Astrocyte of the hippocampus (primary cell): Measurements from ENCODE around the gene NTSR2.

Source experiments
- DNase-seq: peaks from one replicate; pipeline ENCODE4 v3.0.0; 2011; ENCODE audit warnings: low read depth, low spot score

Gene NTSR2

DNA sequence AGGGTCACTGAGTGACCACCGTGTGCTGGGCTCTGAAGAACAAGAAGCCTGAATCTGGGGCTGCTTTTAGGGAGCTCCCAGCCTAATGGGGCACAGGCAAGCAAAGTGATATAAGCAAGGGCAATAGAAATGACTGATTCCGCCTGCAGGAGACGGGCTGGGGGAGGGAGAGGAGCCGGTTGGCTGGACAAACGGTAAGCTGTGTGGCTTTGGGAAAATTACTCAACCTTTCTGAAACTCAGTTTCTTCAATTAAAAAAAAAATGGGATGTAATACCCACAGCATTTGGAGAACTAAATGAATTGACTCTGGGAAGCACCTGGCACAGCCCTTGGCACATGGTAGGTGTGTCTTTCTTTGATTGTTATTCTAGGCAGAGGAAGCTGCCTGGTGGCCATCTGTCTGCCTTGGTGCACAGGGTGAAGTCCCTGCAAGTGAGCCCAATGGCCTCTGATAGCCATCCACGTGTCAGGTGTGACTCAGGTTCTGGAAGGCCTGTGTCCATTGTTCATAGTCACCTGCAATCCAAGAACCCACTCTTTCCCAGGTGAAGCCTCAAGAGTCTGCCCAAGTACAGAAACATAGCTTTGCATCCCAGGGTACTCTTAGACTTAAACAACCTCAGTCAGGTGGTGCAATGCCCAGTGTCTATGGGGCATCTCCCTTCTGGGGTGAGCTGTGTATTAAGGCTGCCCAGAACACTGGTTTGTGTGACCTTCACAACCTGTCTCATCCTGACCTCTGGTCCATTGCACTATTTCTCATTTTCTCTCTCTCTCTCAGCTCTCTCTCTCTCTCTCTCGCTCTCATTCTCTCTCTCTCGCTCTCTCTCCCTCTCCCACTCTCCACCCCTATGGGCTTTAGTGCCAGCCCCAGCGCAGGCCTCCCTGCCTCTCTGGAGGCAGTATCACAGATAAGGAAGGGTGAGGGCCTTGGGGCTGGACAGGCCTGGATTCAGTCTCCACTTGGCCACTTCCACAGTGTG is 30.0 kb upstream of the NTSR2 start:
- no peak for DNase-seq

DNA sequence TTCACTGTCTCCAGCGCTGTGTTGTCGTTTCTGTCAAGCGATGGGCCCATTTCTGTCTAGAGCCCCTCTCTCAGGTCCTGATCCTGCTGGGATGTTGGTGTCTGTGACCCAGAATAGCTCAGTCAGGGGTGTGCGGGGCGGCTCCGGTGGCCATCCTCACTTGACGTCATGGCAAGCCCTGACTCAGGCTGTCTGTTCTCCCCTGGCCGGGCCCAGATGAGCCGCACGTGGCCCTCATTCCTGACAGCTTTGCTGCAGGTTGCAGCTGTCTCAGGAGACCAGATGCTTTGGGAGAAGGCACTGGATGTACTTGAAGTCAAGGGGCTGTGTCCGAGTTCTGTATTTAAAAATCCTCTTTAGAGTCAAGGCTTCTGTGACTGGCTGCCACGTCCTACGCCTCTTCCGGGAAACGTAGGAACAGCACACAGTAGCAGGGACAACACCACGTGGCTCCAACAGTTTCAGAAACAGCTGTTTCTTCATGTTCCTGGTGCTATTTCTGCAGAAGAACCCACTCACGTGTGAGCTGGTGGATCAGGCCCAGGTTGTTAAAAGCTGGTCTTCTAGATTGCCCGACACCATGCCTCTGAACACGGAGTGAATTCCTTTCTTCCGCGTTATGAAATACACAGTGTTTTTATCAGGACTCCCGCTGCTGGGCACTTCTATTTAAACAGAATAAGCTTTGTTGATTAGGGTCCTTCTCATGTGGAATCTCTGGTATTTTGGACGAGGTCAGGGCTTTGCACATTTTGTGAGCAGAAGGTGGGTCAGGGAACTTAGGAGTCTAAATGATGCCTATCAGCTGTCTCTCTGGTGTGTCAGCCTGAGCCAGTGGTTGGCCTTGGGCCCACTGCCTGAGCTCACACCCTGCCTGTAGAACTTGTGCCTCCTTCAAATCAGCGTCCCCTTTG is 28.3 kb upstream of the NTSR2 start:
- peak; percentile 44 for DNase-seq

DNA sequence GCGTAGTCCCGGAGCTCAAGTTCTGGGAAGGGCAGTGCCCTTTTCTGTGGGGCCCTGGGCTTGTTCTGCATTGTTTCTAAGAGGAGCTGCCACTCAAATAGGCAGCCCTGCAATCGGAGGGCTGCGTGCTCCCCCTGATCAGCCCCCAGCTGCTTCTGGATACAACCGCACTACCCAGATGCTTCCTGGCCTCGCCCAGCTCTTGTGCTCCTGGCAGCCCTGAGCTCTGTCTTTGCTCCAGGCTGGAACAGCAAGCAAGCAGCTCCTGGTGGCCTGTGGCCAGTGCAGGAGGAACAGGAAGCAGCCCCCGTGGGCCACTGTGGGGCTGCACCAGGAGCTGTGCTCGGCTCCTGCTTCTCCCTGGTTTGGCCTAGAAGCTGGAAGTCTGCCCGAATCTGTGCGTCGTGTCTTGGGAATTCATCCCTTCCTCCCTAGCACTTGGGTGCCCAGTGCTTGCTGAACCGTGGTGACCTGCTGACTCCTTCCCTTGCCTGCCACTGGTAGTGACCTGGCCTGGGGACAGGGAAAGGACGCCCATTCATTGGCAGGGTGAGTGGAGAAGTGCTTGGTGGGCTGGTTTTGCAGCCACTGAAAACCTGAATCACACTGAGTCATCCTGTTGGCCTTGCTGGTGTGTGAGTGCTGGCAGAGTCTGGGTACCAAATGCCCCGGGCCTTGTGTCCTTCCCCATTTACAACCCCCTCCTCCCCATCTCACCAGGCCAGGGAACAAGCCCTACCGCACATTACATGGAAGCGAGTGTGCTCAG is 27.3 kb upstream of the NTSR2 start:
- DNase-seq = peak; percentile 78

DNA sequence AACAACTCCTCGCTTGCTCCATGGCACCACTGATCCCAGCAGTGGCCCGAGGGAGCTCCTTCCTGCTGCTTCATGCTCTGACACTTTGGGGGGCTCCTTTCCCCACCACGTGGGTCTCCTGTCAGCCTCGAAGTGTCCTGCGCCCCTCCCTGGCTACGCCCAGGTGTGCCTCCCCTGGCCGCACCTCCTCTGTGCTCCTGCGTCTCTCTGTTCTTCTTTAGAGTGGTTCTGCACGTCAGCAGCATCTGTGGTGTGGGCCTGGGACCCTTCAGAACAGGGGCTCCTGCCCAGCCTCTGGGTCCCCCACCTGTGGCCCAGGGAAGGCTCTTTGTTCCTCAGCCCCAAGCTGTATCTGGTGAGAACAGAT is 26.7 kb upstream of the NTSR2 start:
- DNase-seq = no peak

DNA sequence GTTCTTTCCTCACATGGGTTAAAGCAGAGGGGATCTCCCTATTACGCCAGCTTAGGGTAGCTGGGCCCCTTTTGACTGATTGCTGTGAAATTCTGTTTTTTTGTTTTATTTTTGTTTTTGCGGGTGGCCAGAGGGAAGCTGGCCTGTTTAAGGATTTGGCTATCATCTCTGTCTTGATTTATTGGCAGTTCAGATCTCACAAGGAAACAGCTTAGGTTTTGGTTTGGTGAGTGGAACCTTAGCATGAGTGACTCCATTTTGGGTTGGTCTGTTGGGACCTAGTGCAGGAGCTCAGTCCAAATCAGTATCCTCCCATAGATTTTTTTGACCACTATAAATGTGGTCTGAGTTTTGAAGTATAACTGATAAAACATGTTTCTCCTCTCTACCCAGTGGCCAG is 25.6 kb upstream of the NTSR2 start:
- DNase-seq = no peak

DNA sequence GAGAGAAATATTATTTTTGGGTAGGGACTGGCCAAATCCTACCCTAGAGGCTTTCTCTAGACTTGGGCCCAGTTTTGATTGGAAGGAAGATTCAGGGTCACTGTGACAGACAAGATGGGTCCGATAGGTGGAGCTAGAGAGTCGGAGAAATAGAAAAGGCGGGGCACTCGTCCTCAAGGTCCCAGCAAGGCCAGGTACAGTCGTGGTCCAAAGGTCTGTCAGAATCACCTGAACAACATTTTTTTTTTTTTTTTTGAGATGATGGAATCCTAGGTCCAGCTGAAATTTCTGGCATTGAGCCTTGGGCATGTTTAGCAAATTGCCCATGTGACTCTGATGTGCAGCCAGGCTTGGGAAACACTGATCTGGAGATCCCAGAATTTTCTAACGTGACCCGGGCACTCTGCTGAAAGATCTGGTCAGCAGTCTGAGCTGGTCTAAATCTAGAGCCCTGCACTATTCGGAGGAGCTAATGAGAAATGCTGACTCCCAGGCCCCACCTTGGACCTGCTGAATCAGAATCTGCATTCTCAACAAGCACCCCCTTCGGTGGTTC is 23.0 kb upstream of the NTSR2 start:
- peak; percentile 79 for DNase-seq

DNA sequence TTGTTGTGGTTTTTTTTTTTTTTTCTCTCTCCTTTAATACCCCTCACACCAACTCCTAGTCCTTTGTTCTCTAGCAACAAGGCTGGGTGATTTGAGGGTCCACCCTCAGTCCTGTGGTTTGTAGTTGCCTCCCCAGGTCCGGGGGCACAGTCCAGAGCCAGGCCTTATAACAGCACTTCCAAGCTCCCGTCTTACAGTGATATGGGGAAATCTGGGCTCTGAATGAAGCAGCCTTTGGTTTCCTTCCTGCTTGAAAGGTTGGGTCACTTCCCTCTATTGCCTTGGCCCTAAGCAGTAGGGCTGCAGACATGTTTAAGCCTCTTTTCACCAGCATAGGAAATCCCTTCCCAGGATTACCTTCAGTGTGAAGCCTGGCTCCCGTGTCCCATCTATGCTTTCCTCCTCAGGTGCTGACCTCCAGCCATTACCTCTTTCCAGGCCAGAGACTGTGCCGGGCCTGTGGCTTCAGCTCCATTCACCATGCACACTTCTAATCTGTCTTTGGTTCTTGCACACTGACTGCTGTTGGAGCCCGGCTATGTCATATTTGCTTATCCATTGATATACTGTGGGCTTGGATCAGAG is 21.2 kb upstream of the NTSR2 start:
- no peak for DNase-seq

DNA sequence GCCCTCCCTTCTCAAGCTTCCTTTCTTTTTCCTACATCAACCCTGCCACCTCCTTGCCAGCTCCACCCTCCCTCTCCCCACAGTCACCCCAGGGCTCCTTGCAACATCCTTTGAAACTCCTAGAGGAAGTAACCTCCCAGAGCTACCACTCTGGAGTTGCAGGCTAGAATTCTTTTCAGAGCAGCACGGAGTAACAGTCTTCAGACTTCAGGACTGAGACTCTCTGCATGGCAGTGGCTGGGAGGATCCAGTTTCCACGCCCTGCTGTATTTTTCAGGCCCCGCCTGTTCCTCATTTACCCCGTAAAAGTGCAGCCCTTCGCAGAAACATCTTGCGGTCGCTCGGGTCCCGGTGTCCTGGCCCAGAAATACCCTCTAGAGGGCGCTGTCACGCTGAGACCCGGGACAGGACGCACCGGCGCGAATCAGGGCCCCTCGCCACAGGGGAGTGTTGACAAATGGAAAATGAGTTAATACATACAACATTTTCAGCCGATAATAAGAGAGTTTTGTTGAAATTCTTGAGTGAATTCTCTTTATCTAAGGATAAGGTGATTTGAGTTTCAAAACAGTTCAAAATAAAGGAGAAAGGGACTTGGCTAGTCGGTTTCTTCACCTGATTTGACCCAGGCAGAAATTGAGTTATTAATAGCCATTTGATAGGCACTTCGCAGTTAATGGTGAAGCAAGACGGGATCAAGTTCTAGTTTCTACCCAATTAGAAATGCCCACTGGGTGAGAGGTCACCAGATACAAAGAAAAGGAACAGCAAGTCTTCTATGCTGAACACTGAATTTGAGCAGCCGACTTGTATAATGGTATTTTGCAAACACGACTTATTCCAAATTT is 18.5 kb upstream of the NTSR2 start:
- DNase-seq = peak; percentile 89

DNA sequence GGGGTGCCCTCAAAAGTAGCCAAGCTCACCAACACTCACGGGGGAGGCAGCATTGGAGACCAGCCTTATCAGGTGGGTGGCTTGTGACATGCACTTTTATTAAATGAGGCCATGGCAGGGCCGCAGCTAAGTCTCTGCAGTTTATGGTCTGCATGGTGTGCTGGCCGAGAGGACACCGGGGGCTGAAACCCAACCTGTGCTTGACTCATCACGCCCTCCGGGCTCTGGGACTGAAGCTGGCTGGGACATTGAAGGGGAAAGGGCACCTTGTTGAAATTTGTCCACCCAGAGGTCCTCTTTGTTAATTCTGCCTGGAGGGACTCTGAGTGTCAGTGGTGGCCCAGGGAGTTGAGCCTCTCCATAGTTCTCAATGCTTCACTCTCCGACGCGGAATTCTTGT is 17.7 kb upstream of the NTSR2 start:
- no peak for DNase-seq

DNA sequence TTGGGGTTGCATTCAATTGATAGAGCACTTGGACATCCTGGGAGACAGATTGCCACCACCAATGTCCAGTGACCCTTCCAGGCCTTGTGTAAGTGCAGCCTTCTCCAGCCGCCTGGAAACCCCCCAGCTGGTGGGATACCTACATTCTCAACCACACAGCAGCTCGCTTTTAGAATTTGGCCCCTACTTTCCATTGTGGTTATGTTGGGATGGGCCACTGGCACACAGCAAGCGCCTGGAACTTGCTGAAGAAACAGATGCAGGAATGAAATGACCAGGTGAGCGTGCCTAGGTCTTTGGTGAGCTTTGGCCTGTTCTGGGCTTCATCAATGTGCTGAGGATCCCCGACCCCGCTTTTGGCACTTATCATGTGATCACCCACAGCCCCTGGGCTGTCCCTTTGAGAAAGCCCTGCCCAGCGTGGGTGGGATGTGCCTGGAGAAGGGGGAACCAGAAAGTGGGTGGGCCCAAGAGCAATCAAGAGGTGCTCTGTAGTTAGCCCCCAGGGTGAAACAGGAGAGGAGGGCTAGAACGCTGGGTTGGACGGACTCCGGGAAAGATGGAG is 16.0 kb upstream of the NTSR2 start:
- no peak for DNase-seq

DNA sequence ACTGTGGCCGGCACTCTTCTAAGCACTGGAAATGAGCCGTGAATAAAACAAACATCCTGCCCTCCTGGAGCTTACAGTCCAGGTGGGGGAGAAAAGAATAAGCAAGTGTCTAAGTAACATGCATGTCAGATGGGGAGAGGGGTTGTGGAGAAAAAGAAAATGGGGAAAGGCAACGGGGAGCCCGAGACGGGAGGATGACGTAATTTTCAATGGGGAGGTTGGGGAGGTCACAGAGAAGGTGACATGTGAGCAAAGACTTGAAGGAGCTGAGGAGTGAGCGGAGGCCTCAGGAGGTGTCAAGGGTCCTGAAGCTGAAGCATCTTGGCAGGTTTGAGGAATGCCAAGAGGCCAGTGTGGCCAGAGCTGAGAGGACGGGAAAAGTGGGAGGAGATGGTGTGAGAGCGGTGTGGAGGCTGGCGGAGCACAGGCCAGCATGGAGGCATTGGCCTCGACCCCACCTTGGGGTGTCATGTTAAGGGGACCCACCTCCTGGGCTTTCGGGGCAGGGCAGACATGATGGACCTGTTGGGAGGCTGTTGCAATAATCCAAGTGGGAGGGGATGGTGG is 15.0 kb upstream of the NTSR2 start:
- DNase-seq = no peak

DNA sequence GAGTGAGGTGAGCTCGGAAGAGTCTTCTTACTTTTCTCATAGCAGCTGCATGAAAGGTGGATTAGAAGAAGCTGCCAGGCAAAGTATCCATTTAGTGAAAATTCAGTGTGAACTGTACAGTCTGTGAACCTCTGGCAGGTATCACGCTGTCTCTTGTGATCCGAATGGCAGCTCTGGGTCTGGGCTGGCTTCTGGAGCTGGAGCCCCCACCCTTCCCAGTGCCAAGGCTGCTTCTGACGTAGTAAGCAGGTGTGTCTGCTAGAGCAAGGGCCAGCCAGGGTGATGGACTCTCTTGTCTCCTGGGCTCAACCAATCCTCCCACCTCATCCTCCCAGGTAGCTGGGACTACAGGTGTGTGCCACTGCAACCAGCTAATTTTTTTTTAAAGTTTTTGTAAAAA is 14.0 kb upstream of the NTSR2 start:
- no peak for DNase-seq

DNA sequence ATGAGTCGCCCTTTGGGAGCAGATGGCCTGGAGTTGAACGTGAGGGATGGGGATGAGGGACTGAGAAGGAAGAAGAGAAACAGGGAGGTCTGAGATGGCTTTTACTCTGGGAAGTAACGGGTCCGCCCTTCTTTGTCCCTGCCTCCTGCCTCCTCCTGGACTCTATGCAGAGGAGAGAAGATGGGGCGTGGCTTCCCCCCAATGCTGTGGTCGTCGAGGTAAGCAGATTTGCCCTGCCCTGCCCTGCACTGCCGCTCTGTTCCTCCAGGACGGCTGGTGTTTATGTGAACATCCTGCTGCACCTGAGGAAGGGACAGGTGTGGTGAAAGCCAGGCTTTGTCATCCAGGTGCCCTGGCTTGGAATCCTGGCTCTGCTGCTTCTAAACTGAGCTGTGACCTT is 13.5 kb upstream of the NTSR2 start:
- no peak for DNase-seq

DNA sequence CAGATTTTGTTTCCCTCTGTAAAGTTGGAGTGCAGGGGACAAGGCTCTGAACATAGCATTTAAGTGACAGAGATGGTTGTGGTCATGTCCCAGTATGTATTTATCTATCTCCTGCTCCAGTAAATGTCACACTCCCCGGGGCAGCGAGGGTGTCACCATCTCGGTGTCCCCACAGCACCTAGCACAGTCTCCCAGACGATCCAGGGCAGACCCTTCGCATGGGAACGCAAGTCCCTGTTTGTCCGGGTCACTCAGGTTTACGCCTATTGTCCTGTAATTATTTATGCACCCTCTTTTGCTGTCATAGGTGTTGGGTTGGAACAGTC is 12.6 kb upstream of the NTSR2 start:
- DNase-seq = no peak

DNA sequence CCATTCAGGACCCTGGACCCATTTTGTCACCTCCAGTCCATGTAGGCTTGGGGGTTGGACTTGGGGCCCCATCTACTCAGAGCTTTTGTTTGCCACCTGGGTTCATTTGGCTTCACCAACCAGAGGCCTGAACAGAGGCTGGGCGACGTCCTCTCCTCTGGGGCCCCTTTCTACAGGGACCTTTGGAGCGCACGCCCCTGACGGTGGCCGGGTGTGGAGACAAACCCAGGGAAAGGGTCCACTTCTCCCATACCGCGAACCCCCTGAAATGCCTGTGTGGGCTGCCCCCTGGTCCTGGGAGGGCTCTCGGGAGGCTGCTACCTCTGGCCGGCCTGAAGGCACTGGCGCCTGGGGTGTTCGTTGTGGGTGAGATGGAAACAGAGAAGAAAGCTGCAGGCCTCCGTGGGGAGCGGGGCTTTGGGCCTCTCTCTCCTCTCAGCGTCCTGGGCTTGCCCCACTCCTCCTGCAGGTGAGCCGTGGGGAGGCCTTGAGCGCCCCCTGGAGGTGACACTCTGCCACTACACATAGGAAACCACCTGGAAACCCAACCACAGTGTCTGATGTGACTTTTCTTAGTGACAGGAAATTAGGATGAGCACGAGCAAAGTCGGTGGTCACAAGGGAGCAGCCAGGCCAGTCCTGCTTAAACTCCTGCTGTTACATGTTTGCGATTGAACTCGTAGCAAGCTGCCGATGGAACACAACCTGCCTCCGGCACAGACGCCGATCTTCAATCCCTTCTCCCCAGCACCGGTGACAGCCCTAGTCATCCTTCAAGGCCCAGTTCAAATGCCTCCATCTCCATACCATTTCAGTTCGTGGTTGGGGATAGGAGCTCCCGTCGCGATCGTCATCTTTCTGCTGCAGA is 12.0 kb upstream of the NTSR2 start:
- DNase-seq = peak; percentile 36

DNA sequence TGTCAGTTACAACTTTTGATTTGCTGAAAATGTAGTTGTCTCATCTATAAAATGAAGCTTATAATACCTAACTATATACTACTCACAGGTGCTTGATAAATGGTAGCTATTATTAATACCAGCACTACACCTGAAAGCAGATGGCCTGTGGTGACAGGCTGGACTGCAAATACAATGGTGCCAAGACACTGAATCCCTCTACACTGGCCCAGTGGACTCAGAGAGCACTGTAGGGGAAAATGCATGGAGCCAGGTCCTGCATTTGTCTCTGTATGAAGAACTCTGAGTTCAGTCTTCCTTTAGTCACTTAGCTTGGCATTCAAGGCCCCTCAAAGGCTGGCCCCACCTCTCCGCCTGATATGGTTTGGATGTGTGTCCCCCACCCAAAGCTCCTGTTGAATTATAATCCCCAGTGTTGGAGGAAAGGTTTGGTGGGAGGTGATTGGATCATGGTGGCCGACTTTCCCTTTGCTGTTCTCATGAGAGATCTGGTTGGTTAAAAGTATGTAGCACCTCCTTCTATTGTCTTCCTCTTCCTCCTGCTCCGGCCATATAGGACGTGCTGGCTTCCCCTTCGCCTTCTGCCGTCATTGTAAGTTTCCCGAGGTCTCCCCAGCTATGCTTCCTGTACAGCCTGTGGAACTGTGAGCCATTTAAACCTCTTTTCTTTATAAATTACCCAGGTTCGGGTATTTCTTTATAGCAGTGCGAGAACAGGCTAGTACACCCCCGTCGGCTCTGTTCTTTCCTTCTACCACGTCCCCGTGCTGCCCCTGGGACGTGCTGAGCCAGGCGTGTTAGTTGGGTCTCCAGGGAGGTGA is 11.1 kb upstream of the NTSR2 start:
- DNase-seq = no peak

DNA sequence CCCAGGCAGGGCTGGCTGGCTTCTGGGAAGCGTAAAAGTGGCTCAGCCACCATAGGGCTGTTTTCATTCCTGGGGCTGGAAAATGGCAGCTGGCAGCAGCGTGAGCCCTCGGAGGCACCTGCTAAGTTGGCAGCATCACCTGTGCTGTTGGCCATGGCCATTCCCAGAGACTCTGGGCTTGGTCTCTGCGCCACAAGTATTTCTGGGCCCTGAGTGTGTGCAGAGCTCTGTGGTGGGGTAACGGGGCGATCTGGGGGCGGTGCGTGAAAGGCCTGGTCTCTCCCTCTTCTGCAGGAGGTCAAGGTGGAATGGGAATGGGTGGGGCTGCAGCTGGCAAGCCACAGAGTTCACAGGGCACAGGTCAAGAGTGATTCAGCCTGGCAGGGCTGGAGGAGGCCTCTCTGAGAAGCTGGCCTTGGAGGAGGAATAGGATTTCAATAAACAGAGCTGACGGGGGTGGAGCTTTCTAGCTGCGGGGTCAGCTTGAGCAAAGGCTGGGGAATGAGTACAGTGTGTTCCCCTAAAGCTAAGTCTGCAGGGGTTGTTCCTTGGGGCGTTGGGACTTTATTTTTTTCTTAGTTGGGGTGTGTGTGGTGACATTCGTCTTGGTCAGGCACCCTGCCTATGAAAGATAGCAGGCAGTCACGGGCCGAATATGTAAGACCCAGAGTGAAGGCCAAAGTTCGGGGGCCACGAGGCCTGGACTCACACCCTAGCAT is 10.3 kb upstream of the NTSR2 start:
- no peak for DNase-seq
